H9 (cell line): Measurements from ENCODE around the gene NCF1. TPM values are rescaled to one million over a fixed set of nuclear protein-coding genes. Genes with fewer than 3 reads are reported as not detected.
"Not testable (repeated sequence)": the region's sequence is repeated elsewhere in the genome, so short reads cannot be mapped to it uniquely, and the experiment has no call there.

Experiments used
- DNase-seq: peaks from one replicate; pipeline ENCODE4 v3.0.0-alpha.2; 2017
- H2AFZ ChIP-seq: one replicate; pipeline ENCODE4 v1.6.1; 2013; ENCODE audit warnings: mild to moderate bottlenecking, low read length, control low read depth, moderate library complexity
- H2AK5ac ChIP-seq: 2 replicates; pipeline ENCODE4 v1.6.1; 2013; ENCODE audit warnings: low read length, control low read depth, mixed read lengths; ENCODE audit not compliant: insufficient read length
- H2BK120ac ChIP-seq: one replicate; pipeline ENCODE4 v1.6.1; 2013; ENCODE audit warnings: low read depth, mild to moderate bottlenecking, low read length, control low read depth, inconsistent platforms; ENCODE audit not compliant: poor library complexity, severe bottlenecking
- H2BK12ac ChIP-seq: 2 replicates; pipeline ENCODE4 v1.6.1; 2013; ENCODE audit warnings: low read length, control low read depth, mixed read lengths, low read depth; ENCODE audit not compliant: insufficient read length
- H2BK15ac ChIP-seq: 2 replicates; pipeline ENCODE4 v1.6.1; 2013; ENCODE audit warnings: low read depth, low read length, control low read depth
- H2BK20ac ChIP-seq: one replicate; pipeline ENCODE4 v1.6.1; 2013; ENCODE audit warnings: low read depth, mild to moderate bottlenecking, low read length, control low read depth, inconsistent platforms; ENCODE audit not compliant: poor library complexity, severe bottlenecking
- H2BK5ac ChIP-seq: 2 replicates; pipeline ENCODE4 v1.6.1; 2013; ENCODE audit warnings: low read length, control low read depth, mixed read lengths; ENCODE audit not compliant: insufficient read length
- H3K14ac ChIP-seq: 2 replicates; pipeline ENCODE4 v1.6.1; 2013; ENCODE audit warnings: low read length, control low read depth; ENCODE audit not compliant: insufficient read depth
- H3K18ac ChIP-seq: 2 replicates; pipeline ENCODE4 v1.6.1; 2013; ENCODE audit warnings: low read depth, mild to moderate bottlenecking, mixed read lengths, low read length, control low read depth; ENCODE audit not compliant: insufficient read length
- H3K23ac ChIP-seq: 2 replicates; pipeline ENCODE4 v1.6.1; 2013; ENCODE audit warnings: low read length, control low read depth, mixed read lengths, low read depth; ENCODE audit not compliant: insufficient read length
- H3K23me2 ChIP-seq: 2 replicates; pipeline ENCODE4 v1.6.1; 2013; ENCODE audit warnings: low read depth, mild to moderate bottlenecking, mixed read lengths, low read length, control low read depth; ENCODE audit not compliant: insufficient read length, poor library complexity, severe bottlenecking
- H3K27ac ChIP-seq: 2 replicates; pipeline ENCODE4 v1.5.1; 2013; ENCODE audit warnings: low read length, control low read depth, mixed read lengths, low read depth; ENCODE audit not compliant: insufficient read length
- H3K27me3 ChIP-seq: 2 replicates; pipeline ENCODE4 v1.6.1; 2013; ENCODE audit warnings: low read length, control low read depth, inconsistent platforms; ENCODE audit not compliant: insufficient read depth
- H3K4ac ChIP-seq: 2 replicates; pipeline ENCODE4 v1.6.1; 2013; ENCODE audit warnings: low read depth, mild to moderate bottlenecking, control low read depth, inconsistent platforms, low read length, moderate library complexity
- H3K4me1 ChIP-seq: 2 replicates; pipeline ENCODE4 v1.6.1; 2013; ENCODE audit warnings: low read length, control low read depth, inconsistent platforms; ENCODE audit not compliant: insufficient read depth
- H3K4me2 ChIP-seq: 2 replicates; pipeline ENCODE4 v1.6.1; 2013; ENCODE audit warnings: low read length, control low read depth, mixed read lengths; ENCODE audit not compliant: insufficient read length, insufficient read depth
- H3K56ac ChIP-seq: 2 replicates; pipeline ENCODE4 v1.6.1; 2013; ENCODE audit warnings: low read depth, mild to moderate bottlenecking, mixed read lengths, low read length, control low read depth; ENCODE audit not compliant: insufficient read length
- H3K79me1 ChIP-seq: 2 replicates; pipeline ENCODE4 v1.6.1; 2013; ENCODE audit warnings: low read depth, mild to moderate bottlenecking, moderate library complexity, low read length, control low read depth, inconsistent platforms; ENCODE audit not compliant: insufficient read depth, poor library complexity, severe bottlenecking
- H3K79me2 ChIP-seq: 2 replicates; pipeline ENCODE4 v1.6.1; 2013; ENCODE audit warnings: low read length, control low read depth, inconsistent platforms; ENCODE audit not compliant: insufficient read depth
- H3K9ac ChIP-seq: 2 replicates; pipeline ENCODE4 v1.6.1; 2013; ENCODE audit warnings: low read length, control low read depth, mixed read lengths; ENCODE audit not compliant: insufficient read length; ENCODE audit errors: extremely low read depth
- H3K9me3 ChIP-seq: one replicate; pipeline ENCODE4 v1.6.1; 2013; ENCODE audit warnings: low read depth, low read length, inconsistent platforms; ENCODE audit not compliant: control insufficient read depth
- H3T11ph ChIP-seq: one replicate; pipeline ENCODE4 v1.6.1; 2013; ENCODE audit warnings: mild to moderate bottlenecking, low read length, control low read depth, inconsistent platforms
- H4K20me1 ChIP-seq: one replicate; pipeline ENCODE4 v1.6.1; 2013; ENCODE audit not compliant: control insufficient read depth, insufficient read length, insufficient read depth
- H4K5ac ChIP-seq: 2 replicates; pipeline ENCODE4 v1.6.1; 2013; ENCODE audit warnings: low read depth, mild to moderate bottlenecking, mixed read lengths, low read length, control low read depth; ENCODE audit not compliant: insufficient read length
- H4K8ac ChIP-seq: replicated peaks from 2 replicates; pipeline ENCODE4 v1.6.1; 2013; ENCODE audit warnings: low read length, control low read depth, mixed read lengths, low read depth; ENCODE audit not compliant: insufficient read length
- H4K91ac ChIP-seq: 2 replicates; pipeline ENCODE4 v1.6.1; 2013; ENCODE audit warnings: low read depth, mild to moderate bottlenecking, moderate library complexity, mixed read lengths, low read length, control low read depth; ENCODE audit not compliant: insufficient read length
- H3K27ac Mint-ChIP-seq, 3 experiments: 2 replicates in 2 of 3; 3 replicates in 1 of 3; pipeline ENCODE4 v1.8.0; 2020 to 2021; ENCODE audit warnings: mixed read lengths in 3 of 3, mild to moderate bottlenecking in 1 of 3, moderate library complexity in 1 of 3
- H3K27me3 Mint-ChIP-seq: 2 replicates; pipeline ENCODE4 v1.8.0; 2021; ENCODE audit warnings: low read depth, mild to moderate bottlenecking, moderate library complexity, mixed read lengths
- H3K36me3 Mint-ChIP-seq, 3 experiments: 2 replicates in 2 of 3; 3 replicates in 1 of 3; pipeline ENCODE4 v1.8.0; 2020 to 2021; ENCODE audit warnings: low read depth in 3 of 3, mixed read lengths in 3 of 3; ENCODE audit not compliant: insufficient read depth in 1 of 3
- H3K4me1 Mint-ChIP-seq, 2 experiments: 2 replicates each; pipeline ENCODE4 v1.8.0; 2020; ENCODE audit warnings: mixed read lengths in 2 of 2
- H3K4me3 Mint-ChIP-seq, 2 experiments: 2 replicates in 1 of 2; 3 replicates in 1 of 2; pipeline ENCODE4 v1.8.0; 2020 to 2021; ENCODE audit warnings: mild to moderate bottlenecking in 2 of 2, mixed read lengths in 2 of 2, moderate library complexity in 1 of 2
- H3K9me3 Mint-ChIP-seq, 2 experiments: 2 replicates in 1 of 2; 3 replicates in 1 of 2; pipeline ENCODE4 v1.8.0; 2020; ENCODE audit warnings: mild to moderate bottlenecking in 2 of 2, mixed read lengths in 2 of 2, moderate library complexity in 1 of 2
- WGBS: extraction: QIAGEN DNeasy Blood & Tissue Kit; methylation state at CpG from one replicate; pipeline ENCODE4 v1.1.7; 2013; ENCODE audit warnings: missing lambda C conversion rate, low lambda C conversion rate, mixed read lengths; ENCODE audit not compliant: insufficient read length; ENCODE audit errors: extremely low coverage; 5-methylcytosine and 5-hydroxymethylcytosine counted together
- total RNA-seq: library from RNA; stranded (reverse); gene quantifications from 2 replicates; pipeline ENCODE4 v1.2.1, GENCODE V29; 2021

Gene NCF1
- total RNA-seq, 1 experiment from 2014 or later = 0.63 TPM

GRCh38 chr7:74770062-74770461, 3.7 kb upstream of the NCF1 start:
- DNase-seq, H2AK5ac ChIP-seq, H3K27me3 Mint-ChIP-seq, H3K9me3 Mint-ChIP-seq, H2AFZ ChIP-seq, H3K79me1 ChIP-seq, H3K4ac ChIP-seq, H2BK120ac ChIP-seq, H4K5ac ChIP-seq, H3K18ac ChIP-seq, H2BK20ac ChIP-seq, H4K20me1 ChIP-seq, H3K36me3 Mint-ChIP-seq, H3K14ac ChIP-seq, H3K79me2 ChIP-seq, H2BK12ac ChIP-seq, H3K4me1 ChIP-seq, H3K23ac ChIP-seq, H3K27ac Mint-ChIP-seq, H3K23me2 ChIP-seq, H3T11ph ChIP-seq, H3K9ac ChIP-seq, H2BK15ac ChIP-seq, H3K4me1 Mint-ChIP-seq, H4K91ac ChIP-seq, H3K56ac ChIP-seq, H3K4me3 Mint-ChIP-seq, H4K8ac ChIP-seq, H3K27me3 ChIP-seq, H3K4me2 ChIP-seq, H3K9me3 ChIP-seq, H2BK5ac ChIP-seq, H3K27ac ChIP-seq: not testable (repeated sequence)
- WGBS = no CpG with 5 or more reads among the region's 7 CpGs

GRCh38 chr7:74772093-74772492, 1.7 kb upstream of the NCF1 start:
- not testable (repeated sequence) for H3K4ac ChIP-seq, H3K9ac ChIP-seq, H2BK120ac ChIP-seq, H3K27me3 ChIP-seq, H3K27ac Mint-ChIP-seq, H3K79me1 ChIP-seq, H4K5ac ChIP-seq, H2BK5ac ChIP-seq, H3K14ac ChIP-seq, H3K9me3 ChIP-seq, H3K4me2 ChIP-seq, H3K27me3 Mint-ChIP-seq, H3K4me1 ChIP-seq, H2AK5ac ChIP-seq, H4K20me1 ChIP-seq, H3K23me2 ChIP-seq, H4K91ac ChIP-seq, H3K4me1 Mint-ChIP-seq, H2BK15ac ChIP-seq, H3K9me3 Mint-ChIP-seq, H3T11ph ChIP-seq, H2BK20ac ChIP-seq, H3K36me3 Mint-ChIP-seq, H3K23ac ChIP-seq, H3K18ac ChIP-seq, H2BK12ac ChIP-seq, H4K8ac ChIP-seq, H3K56ac ChIP-seq, H3K27ac ChIP-seq, H3K79me2 ChIP-seq, H2AFZ ChIP-seq, H3K4me3 Mint-ChIP-seq
- peak; percentile 46 for DNase-seq
- no CpG with 5 or more reads among the region's 6 CpGs for WGBS
